HEK293 (cell line): ENCODE data around the gene VLDLR.

Experiments
- ATF2 ChIP-seq: fragments of 450-650 bp; formaldehyde crosslinking; IDR thresholded peaks from 2 replicates; pipeline ENCODE4 v1.5.1; 2016; ENCODE audit warnings: missing biosample characterization, missing genetic modification characterization, low read depth
- CTCF ChIP-seq: fragments of 450-650 bp; formaldehyde crosslinking; IDR thresholded peaks from 2 replicates; pipeline ENCODE4 v1.5.1; 2016; ENCODE audit warnings: missing biosample characterization, missing genetic modification characterization
- KLF1 ChIP-seq: fragments of 450-650 bp; formaldehyde crosslinking; IDR thresholded peaks from 2 replicates; pipeline ENCODE4 v1.5.1; 2016; ENCODE audit warnings: missing biosample characterization, missing genetic modification characterization
- KLF16 ChIP-seq: fragments of 450-650 bp; formaldehyde crosslinking; IDR thresholded peaks from 2 replicates; pipeline ENCODE4 v1.5.1; 2017; ENCODE audit warnings: missing biosample characterization, missing genetic modification characterization
- REST ChIP-seq: fragments of 450-650 bp; formaldehyde crosslinking; IDR thresholded peaks from 2 replicates; pipeline ENCODE4 v1.5.1; 2016; ENCODE audit warnings: missing biosample characterization, missing genetic modification characterization
- ZNF23 ChIP-seq: fragments of 450-650 bp; formaldehyde crosslinking; IDR thresholded peaks from 2 replicates; pipeline ENCODE4 v1.5.1; 2016; ENCODE audit warnings: missing biosample characterization, missing genetic modification characterization, borderline replicate concordance
- ZNF280D ChIP-seq: fragments of 450-650 bp; formaldehyde crosslinking; IDR thresholded peaks from 2 replicates; pipeline ENCODE4 v1.5.1; 2016; ENCODE audit warnings: missing biosample characterization, missing genetic modification characterization
- ZNF76 ChIP-seq: fragments of 450-650 bp; formaldehyde crosslinking; IDR thresholded peaks from 2 replicates; pipeline ENCODE4; 2016; ENCODE audit warnings: low read depth, missing biosample characterization, missing genetic modification characterization, borderline replicate concordance
- ZNF776 ChIP-seq: fragments of 450-650 bp; formaldehyde crosslinking; IDR thresholded peaks from 2 replicates; pipeline ENCODE4 v1.5.0; 2017; ENCODE audit warnings: missing biosample characterization, missing genetic modification characterization, borderline replicate concordance

- TF ChIP-seq CTCF (tag by site-specific recombination) (no peak), KLF1 (no peak), ATF2 (no peak), REST (no peak), KLF16 (tag by site-specific recombination) (no peak), ZNF23 (tag by site-specific recombination) (no peak), ZNF776 (tag by site-specific recombination) (no peak), ZNF280D (tag by site-specific recombination) (no peak), ZNF76 (no peak)
Measured at GRCh38 chr9:2697492-2697891, 75.9 kb downstream of the VLDLR start.
